ENCODE measurements around the gene SLC25A21. TPM values are rescaled to one million over a fixed set of nuclear protein-coding genes. Genes with fewer than 3 reads are reported as not detected.

Gene SLC25A21
- total and polyA plus RNA-seq, 2 of the 13 experiments (the other 11 are each of a cell fraction or from before 2014, with no cell fraction given), result 1.9 to 2.9 TPM

GRCh38 chr14:36771028-36771640 lies 401.3 kb downstream of the SLC25A21 start (continued):
- TF ChIP-seq SOX6 (IDR thresholded peaks at IDR 0.05) (no peak), SOX6 (CRISPR knock-in tag; IDR thresholded peaks at IDR 0.05) (peak; percentile 91), ZNF343 (CRISPR knock-in tag; IDR thresholded peaks at IDR 0.05) (no peak), SOX5 (CRISPR knock-in tag; IDR thresholded peaks at IDR 0.05; ENCODE audit: borderline replicate concordance) (peak; percentile 94), FOXA1 (IDR thresholded peaks at IDR 0.05) (peak; percentile 55; the same call in 1 of the 2 replicates), FOXA1 (CRISPR knock-in tag; IDR thresholded peaks at IDR 0.05) (peak; percentile 77), ZNF281 (CRISPR knock-in tag; IDR thresholded peaks at IDR 0.05; ENCODE audit: borderline replicate concordance) (no peak), ATRX (CRISPR knock-in tag; IDR thresholded peaks at IDR 0.05; ENCODE audit: borderline replicate concordance) (no peak), RFX3 (CRISPR knock-in tag; IDR thresholded peaks at IDR 0.05) (no peak), CEBPB (IDR thresholded peaks at IDR 0.05; ENCODE audit: borderline replicate concordance, low read depth, low read length) (peak; percentile 92), ATF3 (CRISPR knock-in tag; IDR thresholded peaks at IDR 0.05) (0 out of 2 replicates have a peak, but pooled peaks have one; percentile 50), NFYB (CRISPR knock-in tag; IDR thresholded peaks at IDR 0.05) (peak; percentile 18; the same call in 1 of the 2 replicates), SKI (IDR thresholded peaks at IDR 0.05; ENCODE audit: partially characterized antibody) (peak; percentile 93), ZNF30 (CRISPR knock-in tag; IDR thresholded peaks at IDR 0.05) (no peak), HNRNPLL (IDR thresholded peaks at IDR 0.05; ENCODE audit: low read depth, low read length, poor library complexity, severe bottlenecking) (no peak), MTA3 (CRISPR knock-in tag; IDR thresholded peaks at IDR 0.05) (no peak), ZNF644 (CRISPR knock-in tag; IDR thresholded peaks at IDR 0.05; ENCODE audit: low read depth) (peak; percentile 53; the same call in 1 of the 2 replicates), NR2C2 (CRISPR knock-in tag; IDR thresholded peaks at IDR 0.05; ENCODE audit: borderline replicate concordance) (no peak), ZNF24 (IDR thresholded peaks at IDR 0.05) (no peak), ZNF549 (CRISPR knock-in tag; IDR thresholded peaks at IDR 0.05) (no peak), ZBTB8A (CRISPR knock-in tag; IDR thresholded peaks at IDR 0.05; ENCODE audit: borderline replicate concordance, low read depth) (no peak), ZBTB21 (CRISPR knock-in tag; IDR thresholded peaks at IDR 0.05) (peak; percentile 74; the same call in 1 of the 2 replicates), ZNF761 (CRISPR knock-in tag; conservative IDR thresholded peaks at IDR 0.05) (no peak), NFIC (IDR thresholded peaks at IDR 0.05; ENCODE audit: low read length) (peak; percentile 71; the same call in 1 of the 2 replicates), FOXK2 (IDR thresholded peaks at IDR 0.05) (no peak), CEBPG (CRISPR knock-in tag; IDR thresholded peaks at IDR 0.05) (peak; percentile 56), MAFK (conservative IDR thresholded peaks at IDR 0.05 in 1 of 2, IDR thresholded peaks at IDR 0.05 in 1 of 2; ENCODE audit: low read length in 2 of 2) (peak in 1 of 2 experiments; percentile 47; a peak in 2 of 4 replicates), CHD4 (IDR thresholded peaks at IDR 0.05; ENCODE audit: borderline replicate concordance, low read length) (no peak)
- TF ChIP-seq, protein P1, sequence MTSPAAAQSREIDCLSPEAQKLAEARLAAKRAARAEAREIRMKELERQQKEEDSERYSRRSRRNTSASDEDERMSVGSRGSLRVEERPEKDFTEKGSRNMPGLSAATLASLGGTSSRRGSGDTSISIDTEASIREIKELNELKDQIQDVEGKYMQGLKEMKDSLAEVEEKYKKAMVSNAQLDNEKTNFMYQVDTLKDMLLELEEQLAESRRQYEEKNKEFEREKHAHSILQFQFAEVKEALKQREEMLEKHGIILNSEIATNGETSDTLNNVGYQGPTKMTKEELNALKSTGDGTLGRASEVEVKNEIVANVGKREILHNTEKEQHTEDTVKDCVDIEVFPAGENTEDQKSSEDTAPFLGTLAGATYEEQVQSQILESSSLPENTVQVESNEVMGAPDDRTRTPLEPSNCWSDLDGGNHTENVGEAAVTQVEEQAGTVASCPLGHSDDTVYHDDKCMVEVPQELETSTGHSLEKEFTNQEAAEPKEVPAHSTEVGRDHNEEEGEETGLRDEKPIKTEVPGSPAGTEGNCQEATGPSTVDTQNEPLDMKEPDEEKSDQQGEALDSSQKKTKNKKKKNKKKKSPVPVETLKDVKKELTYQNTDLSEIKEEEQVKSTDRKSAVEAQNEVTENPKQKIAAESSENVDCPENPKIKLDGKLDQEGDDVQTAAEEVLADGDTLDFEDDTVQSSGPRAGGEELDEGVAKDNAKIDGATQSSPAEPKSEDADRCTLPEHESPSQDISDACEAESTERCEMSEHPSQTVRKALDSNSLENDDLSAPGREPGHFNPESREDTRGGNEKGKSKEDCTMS (CRISPR knock-in tag; conservative IDR thresholded peaks at IDR 0.05), result no peak
